ENCODE measurements around the gene CYSTM1. TPM values are rescaled to one million over a fixed set of nuclear protein-coding genes. Genes with fewer than 3 reads are reported as not detected.

CYSTM1 gene, protein sequence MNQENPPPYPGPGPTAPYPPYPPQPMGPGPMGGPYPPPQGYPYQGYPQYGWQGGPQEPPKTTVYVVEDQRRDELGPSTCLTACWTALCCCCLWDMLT
- 3.1 TPM for total RNA-seq

- peak within 1 kb of the TSS; percentile 87 to 95 (median 94) for H3K4me3 ChIP-seq (ENCODE audit: low read length in 3 of 3)
- peak within 1 kb of the TSS; percentile 98 to 100 (median 99) for H3K9ac ChIP-seq (ENCODE audit: low read depth in 1 of 3, low read length in 3 of 3)
- H3K36me3 ChIP-seq (ENCODE audit: control insufficient read depth in 3 of 3, insufficient read depth in 3 of 3, low read length in 3 of 3) = peaks cover 0 to 2% (median 0%) of the 10 kb centered on the region in 3 donors
- H3K9me3 ChIP-seq (ENCODE audit: control insufficient read depth in 3 of 3, low read length in 3 of 3) = no peaks in the 10 kb centered on the region
- peak within 1 kb of the TSS; percentile 100 for H3K27ac ChIP-seq (ENCODE audit: low read depth, low read length)
- no peaks in the 10 kb centered on the region for H3K27me3 ChIP-seq (ENCODE audit: control insufficient read depth in 3 of 3, insufficient read depth in 3 of 3, low read length in 3 of 3)
- peaks cover 20 to 30% (median 23%) of the 10 kb centered on the region in 3 donors for H3K4me1 ChIP-seq (ENCODE audit: control insufficient read depth in 3 of 3, insufficient read depth in 3 of 3, low read length in 3 of 3)
Measured at GRCh38 chr5:140174465-140175366, at the start of gene CYSTM1. Gene CYSTM1, plus strand, starts transcription at chr5:140175188. Its CDS starts 19,278 bp downstream, at chr5:140194466.

DNA sequence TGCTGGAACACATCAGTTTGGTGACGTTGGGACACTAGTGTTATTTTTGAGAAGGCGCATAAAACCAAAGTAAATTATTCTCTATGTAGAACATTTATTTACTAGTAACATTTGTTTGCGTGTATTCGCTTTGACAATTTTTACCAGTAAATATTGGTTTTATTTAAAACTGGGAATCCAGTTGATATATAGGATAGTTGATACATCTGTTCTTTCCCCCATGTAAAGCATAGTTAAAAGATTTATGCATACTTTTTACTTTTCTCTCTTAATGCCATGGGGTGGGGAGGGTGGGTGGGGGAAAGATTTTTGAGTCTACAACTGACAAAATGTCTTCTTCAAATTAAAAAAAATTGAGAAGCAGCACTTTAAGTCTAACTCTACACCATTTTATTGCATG is 49.4 kb upstream of the CYSTM1 start, which contains the start of gene IGIP:
Gene IGIP, plus strand, starts transcription at position 301 of the 400 bp plus-strand sequence. CDS start 2,540 bp downstream, outside the sequence.
- Histone ChIP-seq H3K9me3 (ENCODE audit: control insufficient read depth in 3 of 3, low read length in 3 of 3) (no peaks in the 10 kb centered on the region), H3K27ac (ENCODE audit: low read depth, low read length) (no peak within 1 kb of the TSS), H3K4me1 (ENCODE audit: control insufficient read depth in 3 of 3, insufficient read depth in 3 of 3, low read length in 3 of 3) (peaks cover 2 to 6% (median 3%) of the 10 kb centered on the region in 3 donors), H3K9ac (ENCODE audit: low read depth in 1 of 3, low read length in 3 of 3) (no peak within 1 kb of the TSS), H3K36me3 (ENCODE audit: control insufficient read depth in 3 of 3, insufficient read depth in 3 of 3, low read length in 3 of 3) (no peaks in the 10 kb centered on the region), H3K4me3 (ENCODE audit: low read length in 3 of 3) (no peak within 1 kb of the TSS), H3K27me3 (ENCODE audit: control insufficient read depth in 3 of 3, insufficient read depth in 3 of 3, low read length in 3 of 3) (no peaks in the 10 kb centered on the region)

GRCh38 chr5:140126315-140127012 is 48.5 kb upstream of the CYSTM1 start:
- Histone ChIP-seq H3K4me3 (ENCODE audit: low read length in 3 of 3) (no peak overlapping the region), H3K4me1 (ENCODE audit: control insufficient read depth in 3 of 3, insufficient read depth in 3 of 3, low read length in 3 of 3) (peaks cover 2 to 9% (median 7%) of the 10 kb centered on the region in 3 donors), H3K27ac (ENCODE audit: low read depth, low read length) (no peak overlapping the region), H3K27me3 (ENCODE audit: control insufficient read depth in 3 of 3, insufficient read depth in 3 of 3, low read length in 3 of 3) (no peaks in the 10 kb centered on the region), H3K9me3 (ENCODE audit: control insufficient read depth in 3 of 3, low read length in 3 of 3) (no peaks in the 10 kb centered on the region), H3K36me3 (ENCODE audit: control insufficient read depth in 3 of 3, insufficient read depth in 3 of 3, low read length in 3 of 3) (no peaks in the 10 kb centered on the region), H3K9ac (ENCODE audit: low read depth in 1 of 3, low read length in 3 of 3) (no peak overlapping the region)

DNA sequence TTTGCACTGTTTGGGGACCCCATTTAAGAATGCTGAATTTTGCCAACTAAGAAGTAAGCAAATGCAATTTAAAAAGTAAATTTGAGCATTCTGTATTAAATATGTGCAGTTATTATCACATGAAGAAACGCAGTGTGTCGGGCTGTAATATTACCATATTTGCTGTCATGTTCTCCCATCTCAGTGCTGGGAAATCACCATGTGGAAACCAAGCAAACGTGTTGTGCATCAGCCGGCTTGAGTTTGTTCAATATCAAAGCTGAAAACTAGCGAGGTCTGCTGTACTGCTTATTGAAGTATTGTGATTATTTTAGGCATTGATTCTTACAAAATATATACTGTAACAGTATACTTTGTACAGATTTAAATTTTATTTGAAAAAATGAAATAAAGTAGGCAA is 46.6 kb upstream of the CYSTM1 start:
- Histone ChIP-seq H3K4me1 (ENCODE audit: control insufficient read depth in 3 of 3, insufficient read depth in 3 of 3, low read length in 3 of 3) (peaks cover 10 to 24% (median 17%) of the 10 kb centered on the region in 3 donors), H3K36me3 (ENCODE audit: control insufficient read depth in 3 of 3, insufficient read depth in 3 of 3, low read length in 3 of 3) (no peaks in the 10 kb centered on the region), H3K27me3 (ENCODE audit: control insufficient read depth in 3 of 3, insufficient read depth in 3 of 3, low read length in 3 of 3) (no peaks in the 10 kb centered on the region), H3K27ac (ENCODE audit: low read depth, low read length) (no peak overlapping the region), H3K4me3 (ENCODE audit: low read length in 3 of 3) (no peak overlapping the region), H3K9ac (ENCODE audit: low read depth in 1 of 3, low read length in 3 of 3) (no peak overlapping the region), H3K9me3 (ENCODE audit: control insufficient read depth in 3 of 3, low read length in 3 of 3) (no peaks in the 10 kb centered on the region)

DNA sequence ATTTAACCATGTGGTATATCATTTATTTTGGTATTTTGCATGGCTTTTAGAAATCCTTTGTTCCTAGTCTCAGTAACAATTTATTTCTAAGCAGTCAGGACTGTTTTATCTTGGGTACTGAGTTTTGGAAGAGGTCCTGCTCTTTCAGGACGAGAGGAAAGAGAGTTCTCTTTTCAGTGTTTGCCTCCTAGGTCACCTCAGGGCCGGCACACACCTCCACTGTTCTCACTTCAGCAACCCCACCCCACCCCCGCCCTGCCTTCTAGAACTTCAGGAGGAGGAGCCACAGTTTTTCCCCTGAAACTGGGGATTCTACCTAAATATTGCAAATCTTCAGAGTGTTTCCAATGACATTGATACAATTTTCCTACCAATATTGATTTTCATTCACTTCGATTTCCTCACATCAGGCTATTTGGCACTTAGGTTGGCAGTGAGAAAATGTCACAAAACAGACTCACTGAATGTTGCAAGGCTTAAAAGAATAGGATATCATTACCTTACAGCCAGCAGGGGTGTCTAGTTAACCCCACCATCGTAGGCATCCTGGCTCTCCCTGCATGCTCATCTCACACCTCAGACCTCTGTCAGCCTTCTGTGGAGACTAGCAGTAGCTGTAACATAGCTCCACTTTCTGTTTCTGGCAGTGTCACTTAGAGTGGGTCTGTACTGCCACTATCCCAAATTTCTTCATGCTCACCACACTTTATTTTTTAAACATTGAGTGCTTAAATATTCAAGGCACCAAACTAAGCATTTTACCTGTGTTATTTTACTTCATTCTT is 43.8 kb upstream of the CYSTM1 start:
- Histone ChIP-seq H3K9me3 (ENCODE audit: control insufficient read depth in 3 of 3, low read length in 3 of 3) (no peaks in the 10 kb centered on the region), H3K27me3 (ENCODE audit: control insufficient read depth in 3 of 3, insufficient read depth in 3 of 3, low read length in 3 of 3) (no peaks in the 10 kb centered on the region), H3K27ac (ENCODE audit: low read depth, low read length) (no peak overlapping the region), H3K36me3 (ENCODE audit: control insufficient read depth in 3 of 3, insufficient read depth in 3 of 3, low read length in 3 of 3) (no peaks in the 10 kb centered on the region), H3K4me3 (ENCODE audit: low read length in 3 of 3) (no peak overlapping the region), H3K9ac (ENCODE audit: low read depth in 1 of 3, low read length in 3 of 3) (no peak overlapping the region), H3K4me1 (ENCODE audit: control insufficient read depth in 3 of 3, insufficient read depth in 3 of 3, low read length in 3 of 3) (peaks cover 10 to 31% (median 30%) of the 10 kb centered on the region in 3 donors)

DNA sequence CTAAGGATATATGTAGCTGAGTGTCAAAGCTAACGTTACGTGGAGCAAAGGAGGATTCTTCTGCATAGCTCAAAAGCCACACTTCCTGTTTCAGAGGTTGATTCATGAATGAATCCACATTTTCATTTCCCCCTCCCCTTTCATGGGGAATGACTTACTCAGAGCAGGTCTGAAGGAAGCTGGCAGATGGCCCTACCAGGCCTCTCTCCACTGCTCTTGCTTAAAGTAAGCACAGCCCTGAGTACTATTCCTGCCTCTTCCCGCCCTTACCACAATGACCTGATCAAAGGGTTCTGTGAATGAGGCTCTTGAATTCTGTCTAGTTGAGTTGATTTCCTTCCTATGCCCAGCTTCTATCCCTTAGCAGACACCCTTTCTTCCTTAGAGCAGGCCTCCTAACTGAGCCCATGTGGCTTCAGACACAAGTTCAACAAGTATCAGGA is 43.0 kb upstream of the CYSTM1 start:
- H3K4me1 ChIP-seq (ENCODE audit: control insufficient read depth in 3 of 3, insufficient read depth in 3 of 3, low read length in 3 of 3) = peaks cover 10 to 31% (median 27%) of the 10 kb centered on the region in 3 donors
- no peak overlapping the region for H3K9ac ChIP-seq (ENCODE audit: low read depth in 1 of 3, low read length in 3 of 3)
- no peaks in the 10 kb centered on the region for H3K27me3 ChIP-seq (ENCODE audit: control insufficient read depth in 3 of 3, insufficient read depth in 3 of 3, low read length in 3 of 3)

GRCh38 chr5:140133514-140134167 is 41.3 kb upstream of the CYSTM1 start:
- no peaks in the 10 kb centered on the region for H3K9me3 ChIP-seq (ENCODE audit: control insufficient read depth in 3 of 3, low read length in 3 of 3)
- H3K4me1 ChIP-seq (ENCODE audit: control insufficient read depth in 3 of 3, insufficient read depth in 3 of 3, low read length in 3 of 3) = peaks cover 10 to 31% (median 24%) of the 10 kb centered on the region in 3 donors
- H3K27me3 ChIP-seq (ENCODE audit: control insufficient read depth in 3 of 3, insufficient read depth in 3 of 3, low read length in 3 of 3) = no peaks in the 10 kb centered on the region

More for the DNA sequence above, 43.0 kb upstream of the CYSTM1 start:
- Histone ChIP-seq H3K4me3 (ENCODE audit: low read length in 3 of 3) (no peak overlapping the region), H3K9me3 (ENCODE audit: control insufficient read depth in 3 of 3, low read length in 3 of 3) (no peaks in the 10 kb centered on the region), H3K27ac (ENCODE audit: low read depth, low read length) (no peak overlapping the region), H3K36me3 (ENCODE audit: control insufficient read depth in 3 of 3, insufficient read depth in 3 of 3, low read length in 3 of 3) (no peaks in the 10 kb centered on the region)

GRCh38 chr5:140134277-140134935 is 40.6 kb upstream of the CYSTM1 start:
- peaks cover 10 to 31% (median 24%) of the 10 kb centered on the region in 3 donors for H3K4me1 ChIP-seq (ENCODE audit: control insufficient read depth in 3 of 3, insufficient read depth in 3 of 3, low read length in 3 of 3)
- H3K27ac ChIP-seq (ENCODE audit: low read depth, low read length) = no peak overlapping the region
- no peaks in the 10 kb centered on the region for H3K36me3 ChIP-seq (ENCODE audit: control insufficient read depth in 3 of 3, insufficient read depth in 3 of 3, low read length in 3 of 3)
- H3K9ac ChIP-seq (ENCODE audit: low read depth in 1 of 3, low read length in 3 of 3) = no peak overlapping the region
- H3K4me3 ChIP-seq (ENCODE audit: low read length in 3 of 3) = no peak overlapping the region
- no peaks in the 10 kb centered on the region for H3K27me3 ChIP-seq (ENCODE audit: control insufficient read depth in 3 of 3, insufficient read depth in 3 of 3, low read length in 3 of 3)
- H3K9me3 ChIP-seq (ENCODE audit: control insufficient read depth in 3 of 3, low read length in 3 of 3) = no peaks in the 10 kb centered on the region

More at GRCh38 chr5:140133514-140134167, 41.3 kb upstream of the CYSTM1 start:
- H3K27ac ChIP-seq (ENCODE audit: low read depth, low read length) = no peak overlapping the region
- H3K36me3 ChIP-seq (ENCODE audit: control insufficient read depth in 3 of 3, insufficient read depth in 3 of 3, low read length in 3 of 3) = no peaks in the 10 kb centered on the region
- no peak overlapping the region for H3K9ac ChIP-seq (ENCODE audit: low read depth in 1 of 3, low read length in 3 of 3)
- no peak overlapping the region for H3K4me3 ChIP-seq (ENCODE audit: low read length in 3 of 3)

Data from skeletal muscle tissue (tissue), 4 donors.